ENCODE results near the gene TNFSF9.
"Not testable (repeated sequence)": the region's sequence is repeated elsewhere in the genome, so short reads cannot be mapped to it uniquely, and the experiment has no call there.

Gene TNFSF9

GRCh38 chr19:6576869-6577475 is 46.1 kb downstream of the TNFSF9 start:
- no peak for DNase-seq

GRCh38 chr19:6577476-6578125 is 46.8 kb downstream of the TNFSF9 start:
- no peak for DNase-seq

- no peak for DNase-seq
Measured at GRCh38 chr19:6579450-6580178, 48.8 kb downstream of the TNFSF9 start.

- peak; percentile 88 for DNase-seq
Measured at GRCh38 chr19:6580313-6580712, 49.5 kb downstream of the TNFSF9 start.

- not testable (repeated sequence) for DNase-seq
Measured at GRCh38 chr19:6582515-6583484, 52.0 kb downstream of the TNFSF9 start.
